ENCODE data around the gene FBRS.
A peak's percentile ranks its signal among the peaks of the same experiment; 100 is the strongest.

Gene FBRS

DNA sequence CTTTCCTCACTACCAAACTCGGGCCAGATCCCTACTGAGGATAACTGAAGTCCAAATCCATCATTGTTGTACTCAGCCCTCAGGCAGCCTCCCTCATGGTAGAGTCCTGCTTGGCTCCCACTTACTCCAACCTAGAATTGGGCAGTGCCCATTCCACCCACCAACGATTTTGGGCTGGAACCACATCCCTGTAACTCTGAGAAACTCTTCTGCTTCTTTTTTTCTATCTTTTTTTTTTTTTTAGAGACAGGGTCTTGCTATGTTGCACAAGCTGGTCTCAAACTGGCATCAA lies 6.3 kb upstream of the FBRS start:
- TF ChIP-seq, protein P1, sequence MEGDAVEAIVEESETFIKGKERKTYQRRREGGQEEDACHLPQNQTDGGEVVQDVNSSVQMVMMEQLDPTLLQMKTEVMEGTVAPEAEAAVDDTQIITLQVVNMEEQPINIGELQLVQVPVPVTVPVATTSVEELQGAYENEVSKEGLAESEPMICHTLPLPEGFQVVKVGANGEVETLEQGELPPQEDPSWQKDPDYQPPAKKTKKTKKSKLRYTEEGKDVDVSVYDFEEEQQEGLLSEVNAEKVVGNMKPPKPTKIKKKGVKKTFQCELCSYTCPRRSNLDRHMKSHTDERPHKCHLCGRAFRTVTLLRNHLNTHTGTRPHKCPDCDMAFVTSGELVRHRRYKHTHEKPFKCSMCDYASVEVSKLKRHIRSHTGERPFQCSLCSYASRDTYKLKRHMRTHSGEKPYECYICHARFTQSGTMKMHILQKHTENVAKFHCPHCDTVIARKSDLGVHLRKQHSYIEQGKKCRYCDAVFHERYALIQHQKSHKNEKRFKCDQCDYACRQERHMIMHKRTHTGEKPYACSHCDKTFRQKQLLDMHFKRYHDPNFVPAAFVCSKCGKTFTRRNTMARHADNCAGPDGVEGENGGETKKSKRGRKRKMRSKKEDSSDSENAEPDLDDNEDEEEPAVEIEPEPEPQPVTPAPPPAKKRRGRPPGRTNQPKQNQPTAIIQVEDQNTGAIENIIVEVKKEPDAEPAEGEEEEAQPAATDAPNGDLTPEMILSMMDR (conservative IDR thresholded peaks at IDR 0.05; ENCODE audit: control insufficient read depth, insufficient read depth, low read depth, low read length) = no peak
- peak overlapping the region; percentile 90 for H3K4me3 ChIP-seq (ENCODE audit: control insufficient read depth, low read depth, low read length)
- no peak for DNase-seq (ENCODE audit: low read depth)

DNA sequence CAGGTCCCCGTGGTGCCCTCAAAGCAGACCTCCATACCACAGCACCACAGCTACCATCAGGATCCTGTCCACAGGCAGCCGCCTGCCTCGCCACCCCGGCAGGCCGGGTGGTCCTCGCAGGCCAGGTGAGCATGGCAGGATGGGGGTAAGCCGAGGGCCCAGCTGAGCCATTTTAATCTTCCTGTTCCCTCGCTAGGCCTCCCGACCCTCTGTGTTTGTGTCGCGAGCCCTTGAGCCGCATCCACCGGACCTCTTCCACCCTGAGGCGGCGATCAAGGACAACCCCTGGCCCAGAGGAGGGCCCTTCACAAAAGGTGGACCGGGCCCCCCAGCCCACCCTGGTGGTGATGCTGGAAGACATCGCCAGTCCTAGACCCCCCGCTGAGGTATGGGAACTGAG lies 5.5 kb upstream of the FBRS start:
- TF ChIP-seq, protein P1 (conservative IDR thresholded peaks at IDR 0.05; ENCODE audit: control insufficient read depth, insufficient read depth, low read depth, low read length) = no peak
- no peak overlapping the region for H3K4me3 ChIP-seq (ENCODE audit: control insufficient read depth, low read depth, low read length)
- no peak for DNase-seq (ENCODE audit: low read depth)

- TF ChIP-seq, protein P1 (conservative IDR thresholded peaks at IDR 0.05; ENCODE audit: control insufficient read depth, insufficient read depth, low read depth, low read length) = no peak
- DNase-seq (ENCODE audit: low read depth) = no peak
- H3K4me3 ChIP-seq (ENCODE audit: control insufficient read depth, low read depth, low read length) = no peak overlapping the region
Observed at GRCh38 chr16:30654856-30655255, 3.4 kb upstream of the FBRS start.

DNA sequence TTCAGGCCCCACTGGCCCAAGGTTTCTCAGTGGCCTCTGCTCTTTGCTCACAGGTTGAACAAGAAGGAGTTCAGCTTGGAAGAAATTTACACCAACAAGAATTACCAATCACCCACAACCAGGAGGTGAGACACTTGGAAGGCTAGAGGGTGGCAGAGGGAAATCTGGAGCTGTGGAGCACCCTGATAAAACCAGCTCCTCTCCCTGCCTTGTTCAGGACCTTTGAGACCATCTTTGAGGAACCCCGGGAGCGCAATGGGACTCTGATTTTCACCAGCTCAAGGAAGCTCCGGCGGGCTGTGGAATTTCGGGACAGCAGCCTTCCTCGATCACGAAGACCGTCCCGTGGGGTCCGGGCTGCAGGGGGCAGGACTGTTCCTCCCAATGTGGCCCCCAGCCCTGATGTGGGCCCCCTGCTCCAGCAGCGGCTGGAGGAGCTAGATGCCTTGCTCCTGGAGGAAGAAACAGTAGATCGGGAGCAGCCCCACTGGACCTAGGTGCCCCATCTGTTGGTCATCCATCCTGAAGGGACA lies 2.4 kb upstream of the FBRS start:
- no peak overlapping the region for H3K4me3 ChIP-seq (ENCODE audit: control insufficient read depth, low read depth, low read length)
- TF ChIP-seq, protein P1 (conservative IDR thresholded peaks at IDR 0.05; ENCODE audit: control insufficient read depth, insufficient read depth, low read depth, low read length) = no peak
- DNase-seq (ENCODE audit: low read depth) = no peak

GRCh38 chr16:30656388-30656787 lies 1.8 kb upstream of the FBRS start:
- no peak for DNase-seq (ENCODE audit: low read depth)
- TF ChIP-seq, protein P1 (conservative IDR thresholded peaks at IDR 0.05; ENCODE audit: control insufficient read depth, insufficient read depth, low read depth, low read length) = no peak
- H3K4me3 ChIP-seq (ENCODE audit: control insufficient read depth, low read depth, low read length) = no peak overlapping the region

GRCh38 chr16:30656974-30657865 lies 1.0 kb upstream of the FBRS start:
- TF ChIP-seq, protein P1 (conservative IDR thresholded peaks at IDR 0.05; ENCODE audit: control insufficient read depth, insufficient read depth, low read depth, low read length) = no peak

More at GRCh38 chr16:30656974-30657865, 1.0 kb upstream of the FBRS start:
- DNase-seq (ENCODE audit: low read depth) = no peak
- H3K4me3 ChIP-seq (ENCODE audit: control insufficient read depth, low read depth, low read length) = peak overlapping the region; percentile 53
